Endothelial cell of umbilical vein (primary cell): ENCODE data around the gene ALK. TPM values are rescaled to one million over a fixed set of nuclear protein-coding genes. Genes with fewer than 3 reads are reported as not detected.

ENCODE experiments used
- BruUV-seq: library from RNA; stranded (reverse); fragments of 400-500 nt; replicated peaks from 2 replicates; lab custom pipeline; 2021; lab: Mats Ljungman, UMichigan
- CTCF ChIA-PET: fragments of 300-600, 350-600 bp; sonication (Branson Sonifier 250); formaldehyde crosslinking; loops from one replicate; lab custom pipeline; 2021; ENCODE audit warnings: antibody characterized with exemption, inconsistent platforms; lab: Charles Lee
- POLR2A ChIA-PET: fragments of 300-600, 350-600 bp; sonication (Branson Sonifier 250); formaldehyde crosslinking; loops from one replicate; lab custom pipeline; 2021; ENCODE audit warnings: antibody characterized with exemption, inconsistent platforms; lab: Charles Lee
- DNase-seq: peaks from one replicate; pipeline ENCODE4 v3.0.0-alpha.2; 2011; ENCODE audit warnings: low read depth, low spot score
- FAIRE-seq: peaks from 2 replicates; lab custom pipeline; 2011; peaks lifted over from hg19 to GRCh38; lab: Jason Lieb, UNC
- H2AFZ ChIP-seq: 2 replicates; pipeline ENCODE4 v1.6.0; 2012; ENCODE audit warnings: low read depth, low read length, control low read depth, inconsistent platforms
- H3K27ac ChIP-seq: 2 replicates; pipeline ENCODE4 v1.5.1; 2011; ENCODE audit warnings: low read depth, mild to moderate bottlenecking, control low read depth, low read length, moderate library complexity; ENCODE audit not compliant: insufficient read depth
- H3K27me3 ChIP-seq, 2 experiments: 2 replicates each; pipeline versions ENCODE4 v1.6.0 to v1.6.1; 2011; ENCODE audit warnings: low read length in 2 of 2, mixed read lengths in 1 of 2; ENCODE audit not compliant: control insufficient read depth in 2 of 2, insufficient read depth in 2 of 2
- H3K36me3 ChIP-seq, 2 experiments: 2 replicates in 1 of 2; 3 replicates in 1 of 2; pipeline ENCODE4 v1.5.1; 2011; ENCODE audit warnings: low read length in 2 of 2, mild to moderate bottlenecking in 1 of 2, moderate library complexity in 1 of 2; ENCODE audit not compliant: control insufficient read depth in 2 of 2, insufficient read depth in 2 of 2; ENCODE audit errors: extremely low read depth in 1 of 2
- H3K4me1 ChIP-seq: 3 replicates; pipeline ENCODE4 v1.5.1; 2011; ENCODE audit warnings: mild to moderate bottlenecking, low read length; ENCODE audit not compliant: control insufficient read depth, insufficient read depth; ENCODE audit errors: extremely low read depth
- H3K4me2 ChIP-seq: 2 replicates; pipeline ENCODE4 v1.6.1; 2011; ENCODE audit warnings: low read length, control low read depth, mixed read lengths; ENCODE audit not compliant: insufficient read depth
- H3K4me3 ChIP-seq, 3 experiments: fragments of 200-600 bp in 1 of 3; sonication (generic), shearing (Covaris generic) in 1 of 3; replicated peaks in 1 of 3; 2 replicates each; pipeline ENCODE4 v1.5.1; 2011 to 2016; ENCODE audit warnings: control low read depth in 3 of 3, low read length in 3 of 3, mild to moderate bottlenecking in 2 of 3, inconsistent platforms in 1 of 3, low read depth in 1 of 3, moderate library complexity in 1 of 3; ENCODE audit not compliant: insufficient read depth in 1 of 3
- H3K79me2 ChIP-seq: 2 replicates; pipeline ENCODE4 v1.6.0; 2012; ENCODE audit warnings: low read length, inconsistent platforms; ENCODE audit not compliant: control insufficient read depth, insufficient read depth
- H3K9ac ChIP-seq: replicated peaks from 2 replicates; pipeline ENCODE3; 2011; ENCODE audit warnings: low read length, control low read depth; ENCODE audit not compliant: insufficient read depth; ENCODE audit errors: extremely low read depth
- H3K9me1 ChIP-seq: replicated peaks from 3 replicates; pipeline ENCODE4 v1.6.0; 2011; ENCODE audit warnings: mild to moderate bottlenecking, low read length; ENCODE audit not compliant: control insufficient read depth, insufficient read depth; ENCODE audit errors: extremely low read depth
- H3K9me3 ChIP-seq: replicated peaks from 2 replicates; pipeline ENCODE4 v1.5.1; 2012; ENCODE audit warnings: low read length, inconsistent platforms; ENCODE audit not compliant: control insufficient read depth, insufficient read depth
- H4K20me1 ChIP-seq: replicated peaks from 2 replicates; pipeline ENCODE3; 2011; ENCODE audit warnings: mild to moderate bottlenecking, low read length; ENCODE audit not compliant: control insufficient read depth, insufficient read depth; ENCODE audit errors: extremely low read depth
- CTCF ChIP-seq, 2 donors: IDR thresholded peaks; 1 replicate in 1 of 2; 2 replicates in 1 of 2; pipeline ENCODE4 v1.5.1; 2011; ENCODE audit warnings: low read length in 2 of 2, mild to moderate bottlenecking in 2 of 2, moderate library complexity in 2 of 2, control low read depth in 1 of 2, inconsistent platforms in 1 of 2, low read depth in 1 of 2; ENCODE audit not compliant: insufficient read depth in 1 of 2; ENCODE audit errors: extremely low read depth in 1 of 2
- EZH2 ChIP-seq: IDR thresholded peaks from 2 replicates; pipeline ENCODE4 v1.6.1; 2012; ENCODE audit warnings: borderline replicate concordance, low read depth, mild to moderate bottlenecking, moderate library complexity, low read length, inconsistent platforms; ENCODE audit not compliant: severe bottlenecking
- JUN ChIP-seq: IDR thresholded peaks from 2 replicates; pipeline ENCODE4 v1.6.1; 2011; ENCODE audit warnings: borderline replicate concordance, low read depth; ENCODE audit not compliant: insufficient read length, insufficient read depth
- MAX ChIP-seq: IDR thresholded peaks from 2 replicates; pipeline ENCODE4 v1.6.1; 2011; ENCODE audit not compliant: insufficient read depth, insufficient read length
- MYC ChIP-seq: IDR thresholded peaks from one replicate; pipeline ENCODE4 v1.6.1; 2011; ENCODE audit warnings: mild to moderate bottlenecking, low read depth, low read length
- POLR2AphosphoS5 ChIP-seq: IDR thresholded peaks from 2 replicates; pipeline ENCODE4 v1.6.1; 2012; ENCODE audit warnings: low read depth, mild to moderate bottlenecking, control low read depth, low read length, moderate library complexity; ENCODE audit not compliant: insufficient read depth
- dilution Hi-C: fragments of 300-500 bp; cut with MboI; formaldehyde crosslinking; loops from one replicate; pipeline ENCODE4 v1.15.0; 2019; ENCODE audit warnings: low sequenced_read_pairs; ENCODE audit not compliant: extremely low pct_ligation_motif_present
- intact Hi-C: fragments of 100-400 bp; cut with micrococcal nuclease; formaldehyde crosslinking; loops from one replicate; pipeline ENCODE4 v1.10.0; 2022
- polyA plus RNA-seq, 4 experiments: library from polyadenylated mRNA; depleted of rRNA in 3 of 4; stranded (reverse) in 3 of 4; unstranded in 1 of 4; fragments of >200 nt; gene quantifications; 2 replicates each; pipeline versions ENCODE4 v1.2.1 to v1.2.3, GENCODE V29; 2011 to 2012; ENCODE audit warnings: missing spikeins in 1 of 4
- total RNA-seq: library from RNA; stranded (reverse); gene quantifications from 2 replicates; pipeline ENCODE4 v1.2.3, GENCODE V29; 2021

Gene ALK
- total and polyA plus RNA-seq, 2 donors (not counting 3 experiments of a cell fraction or from before 2014, with no cell fraction given), result not detected

DNA sequence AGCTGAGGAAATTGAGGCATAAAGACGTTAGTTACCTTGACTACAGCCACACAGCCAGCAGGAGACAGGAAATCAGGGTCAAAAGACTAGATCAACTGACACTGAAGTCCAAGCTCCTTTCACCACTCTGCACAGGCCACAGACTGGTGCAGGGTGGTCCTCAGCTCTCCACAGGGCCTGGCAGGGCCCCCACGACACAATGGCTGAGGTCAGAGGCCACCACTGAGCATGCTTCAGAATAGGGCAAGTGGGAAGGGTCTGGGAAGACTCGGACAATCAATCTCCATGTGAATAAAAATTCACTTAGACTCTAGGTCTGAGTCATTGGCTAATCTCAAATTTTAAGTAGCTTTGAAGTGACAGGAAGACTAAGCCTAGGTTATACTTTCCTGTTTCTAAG, 201.7 kb downstream of the ALK start:
- CTCF ChIA-PET, result no interaction called here
- POLR2A ChIA-PET, result no interaction called here
- no TSS peak for BruUV-seq

More for the DNA sequence above, 201.7 kb downstream of the ALK start:
- Histone ChIP-seq H3K9me1 (no peaks in the 10 kb centered on the region), H3K36me3 (no peaks in the 10 kb centered on the region), H4K20me1 (no peaks in the 10 kb centered on the region), H3K9me3 (peaks cover 2% of the 10 kb centered on the region), H3K4me2 (no peak overlapping the region), H3K27me3 (no peaks in the 10 kb centered on the region), H3K27ac (no peak overlapping the region), H3K4me1 (no peaks in the 10 kb centered on the region), H3K4me3 (no peak overlapping the region), H3K9ac (no peak overlapping the region), H2AFZ (no peak overlapping the region), H3K79me2 (no peaks in the 10 kb centered on the region)
- TF ChIP-seq EZH2 (no peak), JUN (no peak), MYC (no peak), MAX (no peak), CTCF (IDR thresholded peaks at IDR 0.05; ENCODE audit: extremely low read depth in 1 of 2, insufficient read depth in 1 of 2, low read depth in 1 of 2, low read length in 2 of 2) (no peak), POLR2AphosphoS5 (no peak)
- FAIRE-seq (no peak), DNase-seq (no peak)
- intact Hi-C loops (no loop called here), dilution Hi-C loops (no loop called here)
